Fibroblast of lung (primary cell): ENCODE data around the gene ANKRD40. TPM values are rescaled to one million over a fixed set of nuclear protein-coding genes. Genes with fewer than 3 reads are reported as not detected.

Source experiments
- DNase-seq, 2 donors: peaks; one replicate each; pipeline versions ENCODE4 v3.0.0 to v3.0.0-alpha.2; 2010; ENCODE audit warnings: low read depth in 2 of 2
- H2AFZ ChIP-seq: 2 replicates; pipeline ENCODE4 v1.5.1; 2012; ENCODE audit warnings: low read length, control low read depth, inconsistent platforms
- H3K27ac ChIP-seq: 2 replicates; pipeline ENCODE4 v1.5.1; 2011; ENCODE audit warnings: low read length, control low read depth; ENCODE audit not compliant: insufficient read depth
- H3K27me3 ChIP-seq: 2 replicates; pipeline ENCODE4 v1.5.1; 2011; ENCODE audit warnings: mild to moderate bottlenecking, low read length; ENCODE audit not compliant: control insufficient read depth, insufficient read depth
- H3K36me3 ChIP-seq: 2 replicates; pipeline ENCODE4 v1.5.1; 2011; ENCODE audit warnings: low read length; ENCODE audit not compliant: control insufficient read depth, insufficient read depth
- H3K4me1 ChIP-seq: 2 replicates; pipeline ENCODE4 v1.5.1; 2011; ENCODE audit warnings: low read length; ENCODE audit not compliant: control insufficient read depth, insufficient read depth; ENCODE audit errors: extremely low read depth
- H3K4me2 ChIP-seq: 2 replicates; pipeline ENCODE4 v1.5.1; 2011; ENCODE audit warnings: low read length, control low read depth; ENCODE audit not compliant: insufficient read depth; ENCODE audit errors: extremely low read depth
- H3K4me3 ChIP-seq, 4 experiments: fragments of 200-600 bp in 1 of 4; sonication (generic) in 1 of 4; replicated peaks in 1 of 4; 2 replicates each; pipeline ENCODE4 v1.5.1; 2011 to 2016; ENCODE audit warnings: low read length in 4 of 4, low read depth in 3 of 4, mild to moderate bottlenecking in 3 of 4, control low read depth in 2 of 4, inconsistent platforms in 1 of 4, mixed read lengths in 1 of 4; ENCODE audit not compliant: insufficient read depth in 1 of 4; ENCODE audit errors: control extremely low read depth in 1 of 4
- H3K79me2 ChIP-seq: 2 replicates; pipeline ENCODE4 v1.5.1; 2012; ENCODE audit warnings: mild to moderate bottlenecking, low read length, inconsistent platforms; ENCODE audit not compliant: control insufficient read depth, insufficient read depth
- H3K9ac ChIP-seq: 2 replicates; pipeline ENCODE4 v1.5.1; 2011; ENCODE audit warnings: mild to moderate bottlenecking, low read length, control low read depth; ENCODE audit not compliant: insufficient read depth
- H3K9me3 ChIP-seq: 2 replicates; pipeline ENCODE4 v1.5.1; 2012; ENCODE audit warnings: low read depth, low read length; ENCODE audit not compliant: control insufficient read depth, insufficient read depth
- H4K20me1 ChIP-seq: 2 replicates; pipeline ENCODE4 v1.5.1; 2011; ENCODE audit warnings: low read length; ENCODE audit not compliant: control insufficient read depth, insufficient read depth; ENCODE audit errors: extremely low read depth
- EZH2 ChIP-seq: IDR thresholded peaks from 2 replicates; pipeline ENCODE4 v1.5.1; 2012; ENCODE audit warnings: low read length, control low read depth, mild to moderate bottlenecking; ENCODE audit errors: missing control alignments
- polyA plus RNA-seq, 2 donors: library from polyadenylated mRNA; depleted of rRNA in 1 of 2; stranded (reverse) in 1 of 2; unstranded in 1 of 2; fragments of >200 nt; gene quantifications; 2 replicates each; pipeline ENCODE4 v1.2.1, GENCODE V29; 2011 to 2012; ENCODE audit warnings: missing spikeins in 1 of 2
- total RNA-seq: library from RNA; depleted of rRNA; stranded (reverse); fragments of >200 nt; gene quantifications from 2 replicates; pipeline ENCODE4 v1.2.1, GENCODE V29; 2014
- TF ChIP-seq, protein P1 (sequence below), 2 donors: IDR thresholded peaks in 1 of 2; conservative IDR thresholded peaks in 1 of 2; 1 replicate in 1 of 2; 2 replicates in 1 of 2; pipeline ENCODE4 v1.5.1; 2011 to 2012; ENCODE audit warnings: low read length in 2 of 2, control low read depth in 1 of 2, inconsistent platforms in 1 of 2, low read depth in 1 of 2, mild to moderate bottlenecking in 1 of 2

Gene ANKRD40
- total and polyA plus RNA-seq, 2 donors (not counting 1 experiment from before 2014, with no cell fraction given): 34.5 to 59.9 TPM

DNA sequence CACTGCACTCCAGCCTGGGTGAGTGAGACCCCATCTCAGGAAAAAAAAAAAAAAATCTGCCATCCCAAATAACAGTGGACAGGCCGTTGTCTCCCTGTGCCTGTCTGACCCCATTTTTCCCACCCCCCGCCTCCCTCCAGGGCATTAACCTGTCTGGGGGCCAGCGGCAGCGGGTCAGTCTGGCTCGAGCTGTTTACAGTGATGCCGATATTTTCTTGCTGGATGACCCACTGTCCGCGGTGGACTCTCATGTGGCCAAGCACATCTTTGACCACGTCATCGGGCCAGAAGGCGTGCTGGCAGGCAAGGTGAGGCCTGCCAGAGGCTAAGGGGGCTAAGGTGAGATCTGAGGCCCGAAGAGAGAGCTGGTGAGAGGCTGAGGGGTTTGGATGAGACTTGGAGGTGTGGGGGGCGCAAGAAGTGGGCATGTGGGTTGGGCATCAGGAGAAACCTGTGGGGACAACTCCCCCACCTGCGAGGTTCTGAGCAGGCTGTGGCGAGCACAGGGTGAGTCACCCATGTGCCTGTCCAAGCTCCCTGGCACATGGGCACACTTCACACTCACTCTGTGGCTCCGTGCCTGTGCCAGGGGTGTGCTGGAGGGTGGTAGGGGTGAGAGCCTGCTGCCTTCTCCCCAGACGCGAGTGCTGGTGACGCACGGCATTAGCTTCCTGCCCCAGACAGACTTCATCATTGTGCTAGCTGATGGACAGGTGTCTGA is 34.7 kb downstream of the ANKRD40 start:
- no peak overlapping the region for H3K9ac ChIP-seq
- H3K4me1 ChIP-seq: peaks cover 9% of the 10 kb centered on the region

DNA sequence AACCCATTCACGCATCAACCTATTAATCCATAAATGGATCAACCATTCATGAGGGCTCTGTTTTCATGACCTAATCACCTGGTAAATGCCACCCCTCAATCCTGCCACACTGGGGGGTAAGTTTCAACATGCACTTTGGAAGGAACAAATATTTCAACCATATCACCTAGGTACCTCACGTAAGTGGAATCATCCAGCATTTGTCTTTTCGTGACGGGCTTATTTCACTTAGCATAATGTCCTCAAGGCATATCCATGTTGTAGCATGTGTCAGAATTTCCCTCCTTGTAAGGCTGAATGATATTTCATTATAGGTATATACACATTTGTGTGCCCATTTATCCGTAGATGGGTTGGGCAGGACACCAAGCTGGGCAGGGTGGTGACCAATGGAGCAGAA is 35.6 kb downstream of the ANKRD40 start:
- Histone ChIP-seq H3K4me1 (peaks cover 13% of the 10 kb centered on the region), H3K9me3 (no peaks in the 10 kb centered on the region), H4K20me1 (no peaks in the 10 kb centered on the region), H3K4me3 (no peak overlapping the region), H3K9ac (no peak overlapping the region), H3K36me3 (no peaks in the 10 kb centered on the region), H3K79me2 (no peaks in the 10 kb centered on the region), H3K4me2 (no peak overlapping the region), H2AFZ (no peak overlapping the region), H3K27me3 (no peaks in the 10 kb centered on the region), H3K27ac (no peak overlapping the region)
- no peak for DNase-seq
- TF ChIP-seq, protein P1, sequence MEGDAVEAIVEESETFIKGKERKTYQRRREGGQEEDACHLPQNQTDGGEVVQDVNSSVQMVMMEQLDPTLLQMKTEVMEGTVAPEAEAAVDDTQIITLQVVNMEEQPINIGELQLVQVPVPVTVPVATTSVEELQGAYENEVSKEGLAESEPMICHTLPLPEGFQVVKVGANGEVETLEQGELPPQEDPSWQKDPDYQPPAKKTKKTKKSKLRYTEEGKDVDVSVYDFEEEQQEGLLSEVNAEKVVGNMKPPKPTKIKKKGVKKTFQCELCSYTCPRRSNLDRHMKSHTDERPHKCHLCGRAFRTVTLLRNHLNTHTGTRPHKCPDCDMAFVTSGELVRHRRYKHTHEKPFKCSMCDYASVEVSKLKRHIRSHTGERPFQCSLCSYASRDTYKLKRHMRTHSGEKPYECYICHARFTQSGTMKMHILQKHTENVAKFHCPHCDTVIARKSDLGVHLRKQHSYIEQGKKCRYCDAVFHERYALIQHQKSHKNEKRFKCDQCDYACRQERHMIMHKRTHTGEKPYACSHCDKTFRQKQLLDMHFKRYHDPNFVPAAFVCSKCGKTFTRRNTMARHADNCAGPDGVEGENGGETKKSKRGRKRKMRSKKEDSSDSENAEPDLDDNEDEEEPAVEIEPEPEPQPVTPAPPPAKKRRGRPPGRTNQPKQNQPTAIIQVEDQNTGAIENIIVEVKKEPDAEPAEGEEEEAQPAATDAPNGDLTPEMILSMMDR (conservative IDR thresholded peaks at IDR 0.05 in 1 of 2, IDR thresholded peaks at IDR 0.05 in 1 of 2; ENCODE audit: low read depth in 1 of 2, low read length in 2 of 2): no peak
- no peak for TF ChIP-seq EZH2

More for the DNA sequence above, 34.7 kb downstream of the ANKRD40 start:
- Histone ChIP-seq H2AFZ (no peak overlapping the region), H3K36me3 (no peaks in the 10 kb centered on the region), H4K20me1 (no peaks in the 10 kb centered on the region), H3K4me3 (no peak overlapping the region), H3K9me3 (no peaks in the 10 kb centered on the region), H3K27me3 (no peaks in the 10 kb centered on the region), H3K79me2 (no peaks in the 10 kb centered on the region), H3K4me2 (no peak overlapping the region), H3K27ac (no peak overlapping the region)
- TF ChIP-seq, protein P1 (conservative IDR thresholded peaks at IDR 0.05 in 1 of 2, IDR thresholded peaks at IDR 0.05 in 1 of 2; ENCODE audit: low read depth in 1 of 2, low read length in 2 of 2): no peak
- no peak for TF ChIP-seq EZH2
- DNase-seq: no peak

DNA sequence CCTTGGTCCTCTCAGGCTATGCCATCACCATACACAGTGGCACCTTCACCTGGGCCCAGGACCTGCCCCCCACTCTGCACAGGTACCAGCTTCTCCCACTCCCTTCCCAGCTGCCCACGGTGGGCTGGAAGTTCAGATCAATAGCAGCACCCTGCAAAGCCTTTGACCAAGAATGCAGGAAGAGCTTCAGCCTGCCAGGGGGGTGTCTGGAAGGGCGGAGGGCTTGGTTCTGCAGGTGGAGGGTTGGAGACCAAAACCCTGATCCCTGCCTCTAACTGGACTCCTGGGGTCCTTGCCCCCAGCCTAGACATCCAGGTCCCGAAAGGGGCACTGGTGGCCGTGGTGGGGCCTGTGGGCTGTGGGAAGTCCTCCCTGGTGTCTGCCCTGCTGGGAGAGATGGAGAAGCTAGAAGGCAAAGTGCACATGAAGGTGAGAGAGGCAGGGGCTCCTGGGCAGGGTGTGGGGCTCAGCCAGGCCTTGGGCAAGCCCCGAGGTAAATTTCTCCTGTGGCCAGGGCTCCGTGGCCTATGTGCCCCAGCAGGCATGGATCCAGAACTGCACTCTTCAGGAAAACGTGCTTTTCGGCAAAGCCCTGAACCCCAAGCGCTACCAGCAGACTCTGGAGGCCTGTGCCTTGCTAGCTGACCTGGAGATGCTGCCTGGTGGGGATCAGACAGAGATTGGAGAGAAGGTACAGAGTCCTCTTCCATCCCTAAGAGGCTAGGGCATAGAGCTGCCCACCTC is 38.7 kb downstream of the ANKRD40 start:
- no peak for DNase-seq
- Histone ChIP-seq H3K27ac (no peak overlapping the region), H3K4me3 (no peak overlapping the region), H4K20me1 (no peaks in the 10 kb centered on the region), H3K27me3 (no peaks in the 10 kb centered on the region), H3K9ac (no peak overlapping the region), H3K36me3 (no peaks in the 10 kb centered on the region), H3K79me2 (no peaks in the 10 kb centered on the region), H3K4me1 (peaks cover 13% of the 10 kb centered on the region), H3K9me3 (no peaks in the 10 kb centered on the region), H2AFZ (no peak overlapping the region), H3K4me2 (no peak overlapping the region)
- TF ChIP-seq, protein P1 (conservative IDR thresholded peaks at IDR 0.05 in 1 of 2, IDR thresholded peaks at IDR 0.05 in 1 of 2; ENCODE audit: low read depth in 1 of 2, low read length in 2 of 2): no peak
- TF ChIP-seq EZH2: no peak
